ENCODE results near the gene LY86. TPM values are rescaled to one million over a fixed set of nuclear protein-coding genes. Genes with fewer than 3 reads are reported as not detected.

The LY86 gene
- total and polyA plus RNA-seq, 2 of the 13 experiments (the other 11 are each of a cell fraction or from before 2014, with no cell fraction given) = not detected

- WGBS (ENCODE audit: low lambda C conversion rate) = 42% methylated on average over 9 of the region's 10 CpGs
- Histone ChIP-seq H3K27ac (ENCODE audit: extremely low read length, insufficient read depth, low read length) (no peak overlapping the region), H2AFZ (ENCODE audit: low read length) (no peak overlapping the region), H3K4me1 (ENCODE audit: insufficient read depth, low read length) (no peaks in the 10 kb centered on the region), H3K27me3 (ENCODE audit: control insufficient read depth in 1 of 2, insufficient read depth in 2 of 2, low read length in 2 of 2) (peaks cover 0 to 33% of the 10 kb centered on the region in 2 experiments; a peak in 3 of 5 replicates), H3K9me3 (ENCODE audit: low read length) (no peaks in the 10 kb centered on the region), H3K4me3 (replicated peaks in 1 of 3; ENCODE audit: insufficient read depth in 1 of 3, low read depth in 2 of 3, low read length in 3 of 3) (no peak overlapping the region), H3K79me2 (ENCODE audit: insufficient read depth, low read length) (no peaks in the 10 kb centered on the region), H3K36me3 (replicated peaks in 1 of 2; ENCODE audit: control insufficient read depth in 1 of 2, insufficient read depth in 2 of 2, low read length in 2 of 2) (no peaks in the 10 kb centered on the region), H3K4me2 (ENCODE audit: low read depth, low read length) (no peak overlapping the region), H4K20me1 (ENCODE audit: insufficient read depth, low read length) (no peaks in the 10 kb centered on the region), H3K9ac (ENCODE audit: insufficient read depth, low read depth, low read length) (no peak overlapping the region)
- in situ Hi-C loops (cut with HindIII; ENCODE audit: extremely low pct_ligation_motif_present, low pct_unique_long_range_greater_than_20kb) (no loop called here), intact Hi-C loops (cut with micrococcal nuclease; ENCODE audit: unreplicated experiment) (no loop called here)
- ATAC-seq (no peak), DNase-seq (ENCODE audit: low spot score) (no peak), FAIRE-seq (no peak)
- BruUV-seq (replicated peaks) = no TSS peak
- POLR2A ChIA-PET = no interaction called here
- CTCF ChIA-PET (ENCODE audit: low intra/inter-chr PET ratio, low total read pairs) = no interaction called here
- no peak for TF ChIP-seq CBX1 (IDR thresholded peaks at IDR 0.05; ENCODE audit: low read depth)
These were observed 21.6 kb downstream of the LY86 start for GRCh38 chr6:6610031-6610591.

- intact Hi-C loops (cut with micrococcal nuclease; ENCODE audit: unreplicated experiment) = no loop called here
- Histone ChIP-seq H3K4me1 (ENCODE audit: insufficient read depth, low read length) (no peaks in the 10 kb centered on the region), H3K79me2 (ENCODE audit: insufficient read depth, low read length) (no peaks in the 10 kb centered on the region), H3K9me3 (ENCODE audit: low read length) (no peaks in the 10 kb centered on the region), H3K4me3 (replicated peaks in 1 of 3; ENCODE audit: insufficient read depth in 1 of 3, low read depth in 2 of 3, low read length in 3 of 3) (no peak overlapping the region), H2AFZ (ENCODE audit: low read length) (no peak overlapping the region), H3K36me3 (replicated peaks in 1 of 2; ENCODE audit: control insufficient read depth in 1 of 2, insufficient read depth in 2 of 2, low read length in 2 of 2) (no peaks in the 10 kb centered on the region), H3K27me3 (ENCODE audit: control insufficient read depth in 1 of 2, insufficient read depth in 2 of 2, low read length in 2 of 2) (peaks cover 0 to 39% of the 10 kb centered on the region in 2 experiments; a peak in 3 of 5 replicates), H3K27ac (ENCODE audit: extremely low read length, insufficient read depth, low read length) (no peak overlapping the region), H3K4me2 (ENCODE audit: low read depth, low read length) (no peak overlapping the region), H3K9ac (ENCODE audit: insufficient read depth, low read depth, low read length) (no peak overlapping the region), H4K20me1 (ENCODE audit: insufficient read depth, low read length) (no peaks in the 10 kb centered on the region)
- ChIA-PET POLR2A (no interaction called here), CTCF (ENCODE audit: low intra/inter-chr PET ratio, low total read pairs) (no interaction called here)
- 61% methylated on average over 12 of the region's 12 CpGs for WGBS (ENCODE audit: low lambda C conversion rate)
- in situ Hi-C loops (cut with HindIII; ENCODE audit: extremely low pct_ligation_motif_present, low pct_unique_long_range_greater_than_20kb) = no loop called here
- no TSS peak for BruUV-seq (replicated peaks)
- TF ChIP-seq ATF1 (CRISPR knock-in tag; IDR thresholded peaks at IDR 0.05) (no peak), FOXK1 (CRISPR knock-in tag; IDR thresholded peaks at IDR 0.05; ENCODE audit: borderline replicate concordance, low read depth) (no peak), ZNF180 (CRISPR knock-in tag; IDR thresholded peaks at IDR 0.05; ENCODE audit: borderline replicate concordance, low read depth) (no peak), ADNP (CRISPR knock-in tag; IDR thresholded peaks at IDR 0.05) (no peak), PHF8 (CRISPR knock-in tag; IDR thresholded peaks at IDR 0.05) (no peak), HOXA9 (CRISPR knock-in tag; IDR thresholded peaks at IDR 0.05; ENCODE audit: borderline replicate concordance) (no peak), FOXO4 (CRISPR knock-in tag; conservative IDR thresholded peaks at IDR 0.05) (no peak), ZNF292 (CRISPR knock-in tag; IDR thresholded peaks at IDR 0.05; ENCODE audit: borderline replicate concordance, low read depth) (no peak), ZNF225 (CRISPR knock-in tag; IDR thresholded peaks at IDR 0.05) (no peak), HIC2 (CRISPR knock-in tag; IDR thresholded peaks at IDR 0.05; ENCODE audit: low read depth) (no peak)
- ATAC-seq (no peak), FAIRE-seq (no peak), DNase-seq (ENCODE audit: low spot score) (no peak)
These were observed 23.0 kb downstream of the LY86 start for GRCh38 chr6:6611486-6611885.
